Activated naive CD8-positive, alpha-beta T cell treated with anti-CD3 and anti-CD28 coated beads, Interleukin-2, amount 10 ng/mL, durations not matched to agents 7 days and 5 days (primary cell): ENCODE data around the gene GABRA5. TPM values are rescaled to one million over a fixed set of nuclear protein-coding genes. Genes with fewer than 3 reads are reported as not detected.

Source experiments
- ATAC-seq: fragments of 150-1000 bp; cut with Tn5 transposase; one replicate; pipeline ENCODE4 v1.10.0; 2021; ENCODE audit warnings: low read depth, moderate library complexity
- POLR2A ChIA-PET: fragments of 350-600 bp; sonication (Branson Sonifier 250); formaldehyde crosslinking; loops from one replicate; lab custom pipeline; 2021; ENCODE audit warnings: antibody characterized with exemption; lab: Charles Lee
- DNase-seq: peaks from one replicate; pipeline ENCODE4 v3.0.0; 2021
- H3K27ac Mint-ChIP-seq: one replicate; pipeline ENCODE4 v1.8.0; 2022; ENCODE audit warnings: mild to moderate bottlenecking, mixed read lengths
- H3K27me3 Mint-ChIP-seq: one replicate; pipeline ENCODE4 v1.8.0; 2022; ENCODE audit warnings: mild to moderate bottlenecking, moderate library complexity, mixed read lengths
- H3K36me3 Mint-ChIP-seq: one replicate; pipeline ENCODE4 v1.8.0; 2021; ENCODE audit warnings: mild to moderate bottlenecking, mixed read lengths
- H3K4me1 Mint-ChIP-seq: one replicate; pipeline ENCODE4 v1.8.0; 2021; ENCODE audit warnings: mixed read lengths
- H3K4me3 Mint-ChIP-seq: one replicate; pipeline ENCODE4 v1.8.0; 2022; ENCODE audit warnings: mild to moderate bottlenecking, moderate library complexity, mixed read lengths
- H3K9me3 Mint-ChIP-seq: one replicate; pipeline ENCODE4 v1.8.0; 2021; ENCODE audit warnings: mixed read lengths
- total RNA-seq, 2 experiments: library from RNA; stranded (reverse); gene quantifications; one replicate each; pipeline ENCODE4 v1.2.3, GENCODE V29; 2021

The GABRA5 gene
- total RNA-seq, 2 experiments from 2014 or later, result not detected

DNA sequence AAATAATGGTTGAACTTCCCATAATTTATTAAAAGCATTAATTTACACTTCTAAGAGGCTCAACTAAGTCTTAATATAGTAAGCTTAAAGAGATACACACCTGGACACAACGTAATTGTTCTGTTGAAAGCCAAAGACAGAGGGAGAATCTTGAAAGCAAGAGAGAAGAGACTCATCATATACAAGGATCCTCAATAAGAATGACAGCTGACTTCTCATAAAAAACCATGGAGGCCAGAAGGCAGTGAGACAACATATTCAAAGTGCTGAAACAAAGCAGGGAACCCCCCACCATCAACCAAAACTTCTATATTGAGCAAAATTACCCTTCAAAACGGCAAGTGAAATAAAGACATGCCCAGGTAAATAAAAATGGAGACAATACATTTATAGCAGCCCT, 87.5 kb downstream of the GABRA5 start:
- Mint-ChIP-seq H3K27ac (no peak overlapping the region), H3K4me1 (no peaks in the 10 kb centered on the region), H3K27me3 (no peaks in the 10 kb centered on the region), H3K36me3 (no peaks in the 10 kb centered on the region), H3K9me3 (peaks cover 5% of the 10 kb centered on the region), H3K4me3 (no peak overlapping the region)
- POLR2A ChIA-PET, result no interaction called here
- DNase-seq, result no peak
- no peak for ATAC-seq

DNA sequence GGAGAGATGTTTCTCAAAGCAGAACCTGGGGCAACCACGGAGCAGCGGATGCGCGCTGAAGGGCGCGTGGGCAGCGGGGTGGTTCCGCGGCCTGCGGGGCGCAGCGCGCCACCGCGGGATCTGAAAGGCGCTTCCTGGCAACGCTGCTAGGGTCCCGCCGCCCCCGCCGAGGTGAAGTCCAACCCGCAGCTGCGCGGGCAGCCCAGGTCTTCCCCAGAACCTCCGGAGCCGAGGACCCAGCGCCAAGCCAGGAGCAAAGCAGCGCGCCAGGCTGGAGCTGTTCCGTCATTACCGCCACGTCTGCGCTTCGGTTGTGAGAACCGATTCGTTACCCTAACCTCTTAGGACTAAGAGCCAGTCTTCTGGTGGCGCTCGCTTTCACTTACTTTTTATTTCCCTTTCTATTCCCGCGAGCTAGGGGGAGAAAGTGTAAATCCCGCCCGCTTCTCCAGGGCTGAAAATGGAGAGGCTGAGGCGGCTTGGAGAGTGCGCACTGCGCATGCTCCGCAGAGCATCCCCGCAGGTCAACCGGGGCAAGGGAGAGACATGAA, 100.9 kb downstream of the GABRA5 start:
- no peak for DNase-seq
- H3K4me1 Mint-ChIP-seq, result no peaks in the 10 kb centered on the region
- H3K27me3 Mint-ChIP-seq, result peaks cover 23% of the 10 kb centered on the region
- no peaks in the 10 kb centered on the region for H3K36me3 Mint-ChIP-seq
- POLR2A ChIA-PET, result no interaction called here
- H3K9me3 Mint-ChIP-seq, result peaks cover 6% of the 10 kb centered on the region
- H3K4me3 Mint-ChIP-seq, result no peak overlapping the region
- ATAC-seq, result no peak
- no peak overlapping the region for H3K27ac Mint-ChIP-seq

- Mint-ChIP-seq H3K4me1 (no peaks in the 10 kb centered on the region), H3K4me3 (no peak overlapping the region), H3K27ac (no peak overlapping the region), H3K9me3 (peaks cover 6% of the 10 kb centered on the region), H3K27me3 (peaks cover 23% of the 10 kb centered on the region), H3K36me3 (no peaks in the 10 kb centered on the region)
- POLR2A ChIA-PET, result no interaction called here
- ATAC-seq (no peak), DNase-seq (no peak)
Observed at GRCh38 chr15:26968806-26969205, 101.9 kb downstream of the GABRA5 start.

- peaks cover 4% of the 10 kb centered on the region for H3K9me3 Mint-ChIP-seq
- no peaks in the 10 kb centered on the region for H3K4me1 Mint-ChIP-seq
- H3K36me3 Mint-ChIP-seq, result no peaks in the 10 kb centered on the region
- H3K4me3 Mint-ChIP-seq, result no peak within 1 kb of the TSS
- POLR2A ChIA-PET, result no interaction called here
- peaks cover 23% of the 10 kb centered on the region for H3K27me3 Mint-ChIP-seq
- ATAC-seq (no peak), DNase-seq (no peak)
- H3K27ac Mint-ChIP-seq, result no peak within 1 kb of the TSS
Observed at GRCh38 chr15:26970712-26971210, 103.9 kb downstream of the GABRA5 start, which contains the start of gene GABRG3. Gene GABRG3 (plus strand): TSS chr15:26971181.

DNA sequence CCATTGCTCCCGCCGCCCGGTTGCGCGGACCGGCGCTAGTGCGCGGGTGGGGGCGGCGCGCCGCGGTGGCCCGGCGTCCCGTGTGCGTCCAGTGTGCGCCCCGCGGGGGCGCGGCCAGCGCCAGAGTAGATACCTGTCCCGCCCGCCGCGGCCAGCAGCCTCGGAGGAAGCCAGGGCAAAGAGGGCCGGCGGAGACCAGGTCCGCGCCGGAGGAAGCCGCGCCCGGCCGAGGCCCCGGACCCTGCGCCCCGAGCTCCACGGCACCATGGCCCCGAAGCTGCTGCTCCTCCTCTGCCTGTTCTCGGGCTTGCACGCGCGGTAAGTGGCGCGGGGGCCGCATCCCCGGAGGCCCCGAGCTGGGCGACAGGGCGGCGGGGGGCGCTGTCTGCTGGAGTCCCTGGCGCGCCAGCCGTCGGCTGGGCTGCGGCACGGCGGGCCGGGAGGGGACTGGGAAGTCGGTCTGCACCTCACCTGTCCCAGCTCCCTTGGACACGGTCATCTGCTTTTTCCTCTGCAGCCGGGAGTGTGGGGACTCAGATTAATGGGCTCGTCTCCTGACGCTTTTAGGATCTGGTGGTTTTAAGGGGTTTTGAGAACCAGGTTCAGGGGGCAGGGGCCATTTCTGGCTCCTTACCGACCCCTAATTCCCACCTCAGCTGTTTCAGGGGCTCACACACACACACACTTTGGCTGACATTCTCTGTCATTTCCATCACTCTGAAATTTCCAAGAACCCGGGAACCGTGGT, 104.6 kb downstream of the GABRA5 start:
- Mint-ChIP-seq H3K36me3 (no peaks in the 10 kb centered on the region), H3K4me1 (no peaks in the 10 kb centered on the region), H3K4me3 (no peak overlapping the region), H3K27me3 (peaks cover 23% of the 10 kb centered on the region), H3K27ac (no peak overlapping the region), H3K9me3 (peaks cover 4% of the 10 kb centered on the region)
- ATAC-seq (no peak), DNase-seq (no peak)
- POLR2A ChIA-PET, result no interaction called here

DNA sequence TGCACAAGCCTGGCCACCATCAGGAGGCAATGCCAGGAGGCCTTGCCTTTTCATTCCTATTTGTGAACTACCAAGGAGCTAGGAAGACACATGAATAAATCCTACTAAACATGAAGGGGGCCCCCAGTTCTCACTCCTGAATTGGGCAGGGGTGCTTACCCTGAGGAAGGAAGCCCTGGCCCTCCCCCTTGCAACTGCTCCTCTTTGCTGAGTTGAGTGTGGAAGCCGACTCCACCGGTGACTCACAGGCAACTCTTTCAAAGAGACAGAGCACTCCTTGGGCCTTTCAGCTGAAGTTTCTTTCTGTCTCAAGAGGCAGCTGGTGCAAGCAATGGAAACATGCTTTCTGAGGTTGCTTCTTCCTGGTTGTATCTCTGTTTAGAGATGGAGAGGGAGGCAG, 105.8 kb downstream of the GABRA5 start:
- H3K4me3 Mint-ChIP-seq, result no peak overlapping the region
- no peaks in the 10 kb centered on the region for H3K36me3 Mint-ChIP-seq
- no peak overlapping the region for H3K27ac Mint-ChIP-seq
- peaks cover 23% of the 10 kb centered on the region for H3K27me3 Mint-ChIP-seq
- H3K4me1 Mint-ChIP-seq, result no peaks in the 10 kb centered on the region
- no peak for ATAC-seq
- peaks cover 2% of the 10 kb centered on the region for H3K9me3 Mint-ChIP-seq
- POLR2A ChIA-PET, result no interaction called here
- no peak for DNase-seq

DNA sequence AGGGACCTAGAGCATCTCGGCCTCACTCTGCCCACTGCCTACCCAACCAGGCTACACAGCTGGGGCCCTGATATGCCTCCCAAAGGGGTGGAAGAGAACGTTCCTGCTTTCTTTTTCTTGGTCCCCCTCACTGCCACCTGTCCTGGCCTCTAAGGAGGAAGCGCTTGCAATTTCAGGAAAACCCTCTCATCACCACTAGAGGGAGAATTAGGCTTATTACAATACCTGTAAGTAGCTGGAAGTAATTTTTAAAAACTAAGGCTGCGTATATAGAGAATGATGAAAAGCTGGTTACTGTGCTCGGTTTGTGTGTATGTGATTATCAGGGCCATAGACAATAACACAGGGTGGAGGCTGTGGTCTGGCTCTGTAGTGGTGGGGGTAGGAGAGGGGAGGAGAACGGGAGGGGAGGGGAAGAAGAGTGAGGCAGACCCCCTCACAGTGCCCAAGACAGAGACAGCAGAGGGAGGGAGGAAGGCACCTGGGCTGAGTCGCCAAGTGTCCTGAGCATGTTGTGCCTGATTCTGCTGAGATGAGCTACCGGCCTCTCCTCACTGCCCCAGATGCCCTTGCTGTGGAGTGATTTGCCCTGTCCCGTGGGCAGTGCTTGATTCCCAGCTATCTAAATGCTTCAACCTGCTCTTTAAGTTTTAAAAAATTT, 107.4 kb downstream of the GABRA5 start:
- ATAC-seq (no peak), DNase-seq (no peak)
- Mint-ChIP-seq H3K27me3 (peaks cover 20% of the 10 kb centered on the region), H3K4me1 (no peaks in the 10 kb centered on the region), H3K27ac (no peak overlapping the region), H3K9me3 (peaks cover 2% of the 10 kb centered on the region), H3K36me3 (no peaks in the 10 kb centered on the region), H3K4me3 (no peak overlapping the region)
- POLR2A ChIA-PET, result no interaction called here

- H3K27ac Mint-ChIP-seq, result no peak overlapping the region
- no peak for DNase-seq
- H3K4me3 Mint-ChIP-seq, result no peak overlapping the region
- POLR2A ChIA-PET, result no interaction called here
- no peak for ATAC-seq
- H3K27me3 Mint-ChIP-seq, result no peaks in the 10 kb centered on the region
- no peaks in the 10 kb centered on the region for H3K9me3 Mint-ChIP-seq
- no peaks in the 10 kb centered on the region for H3K36me3 Mint-ChIP-seq
- no peaks in the 10 kb centered on the region for H3K4me1 Mint-ChIP-seq
Observed at GRCh38 chr15:26981492-26981891, 114.6 kb downstream of the GABRA5 start.

DNA sequence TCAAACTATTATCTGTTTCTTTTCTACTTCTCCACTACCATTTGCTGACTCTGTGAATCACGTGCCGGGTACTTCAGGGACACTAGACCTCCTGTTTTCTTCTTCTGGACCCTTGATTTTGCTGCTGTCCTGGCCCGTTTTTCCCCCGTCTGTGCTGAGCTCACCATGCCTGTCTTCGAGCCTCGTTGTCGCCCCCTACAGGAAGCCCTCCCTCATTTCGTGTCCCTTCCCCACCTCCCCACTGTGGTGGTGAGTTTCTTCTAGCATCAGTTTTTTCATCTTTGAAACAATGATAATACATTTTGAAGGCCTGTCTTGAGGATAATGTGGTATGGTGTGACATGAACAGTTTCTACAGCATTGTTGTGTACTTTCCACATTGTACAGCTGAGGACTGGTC, 117.0 kb downstream of the GABRA5 start:
- Mint-ChIP-seq H3K27ac (no peak overlapping the region), H3K9me3 (no peaks in the 10 kb centered on the region), H3K36me3 (no peaks in the 10 kb centered on the region), H3K4me3 (no peak overlapping the region), H3K4me1 (no peaks in the 10 kb centered on the region), H3K27me3 (no peaks in the 10 kb centered on the region)
- no peak for ATAC-seq
- POLR2A ChIA-PET, result no interaction called here
- no peak for DNase-seq

DNA sequence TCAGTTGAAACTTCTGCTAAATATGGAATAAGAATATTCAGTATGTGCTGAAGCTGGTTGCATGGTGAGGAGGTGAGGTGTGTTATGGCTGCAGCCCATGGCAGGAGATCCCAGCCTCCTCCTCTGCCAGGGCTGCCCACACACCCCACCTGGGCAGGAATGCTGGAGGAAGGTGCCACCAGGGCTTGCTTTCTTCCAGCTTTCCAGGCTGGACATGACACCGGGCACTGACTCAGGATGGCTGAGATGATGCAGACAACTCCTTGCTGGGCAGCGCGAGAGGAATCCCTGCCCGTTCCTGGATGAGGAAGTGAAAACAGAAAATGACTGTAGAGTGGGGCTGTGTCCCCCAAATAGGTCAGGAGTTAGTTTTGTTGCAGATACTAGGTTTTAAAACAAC, 118.2 kb downstream of the GABRA5 start:
- H3K27ac Mint-ChIP-seq, result no peak overlapping the region
- ATAC-seq (no peak), DNase-seq (no peak)
- H3K27me3 Mint-ChIP-seq, result no peaks in the 10 kb centered on the region
- no peaks in the 10 kb centered on the region for H3K4me1 Mint-ChIP-seq
- H3K4me3 Mint-ChIP-seq, result no peak overlapping the region
- POLR2A ChIA-PET, result no interaction called here
- H3K9me3 Mint-ChIP-seq, result no peaks in the 10 kb centered on the region
- no peaks in the 10 kb centered on the region for H3K36me3 Mint-ChIP-seq

DNA sequence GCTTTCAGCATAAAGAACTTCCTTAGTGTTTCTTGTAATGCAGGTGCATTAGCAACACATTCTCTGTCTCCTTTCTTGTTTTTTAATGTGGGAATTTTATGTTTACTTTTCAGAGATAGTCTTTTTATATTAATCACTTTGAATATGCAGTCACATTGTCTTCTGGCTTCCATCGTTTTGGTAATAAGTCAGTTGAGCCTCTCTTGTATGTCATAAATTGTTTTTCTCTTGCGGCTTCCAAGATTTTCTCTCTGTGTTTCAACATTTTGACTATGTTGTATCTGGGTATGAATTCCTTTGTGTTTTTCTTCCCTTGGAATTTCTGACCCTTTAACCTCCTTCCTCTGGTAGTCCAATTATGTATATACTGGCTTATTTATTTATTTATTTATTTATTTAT, 129.4 kb downstream of the GABRA5 start:
- DNase-seq (no peak), ATAC-seq (no peak)
- H3K4me1 Mint-ChIP-seq, result no peaks in the 10 kb centered on the region
- H3K36me3 Mint-ChIP-seq, result no peaks in the 10 kb centered on the region
- H3K9me3 Mint-ChIP-seq, result peaks cover 12% of the 10 kb centered on the region
- POLR2A ChIA-PET, result no interaction called here
- no peaks in the 10 kb centered on the region for H3K27me3 Mint-ChIP-seq
- no peak overlapping the region for H3K27ac Mint-ChIP-seq
- H3K4me3 Mint-ChIP-seq, result no peak overlapping the region
